ENCODE data around the gene CDHR1. TPM values are rescaled to one million over a fixed set of nuclear protein-coding genes. Genes with fewer than 3 reads are reported as not detected.

Gene CDHR1
- total RNA-seq, 1 donor from 2014 or later = 3.7 TPM

DNA sequence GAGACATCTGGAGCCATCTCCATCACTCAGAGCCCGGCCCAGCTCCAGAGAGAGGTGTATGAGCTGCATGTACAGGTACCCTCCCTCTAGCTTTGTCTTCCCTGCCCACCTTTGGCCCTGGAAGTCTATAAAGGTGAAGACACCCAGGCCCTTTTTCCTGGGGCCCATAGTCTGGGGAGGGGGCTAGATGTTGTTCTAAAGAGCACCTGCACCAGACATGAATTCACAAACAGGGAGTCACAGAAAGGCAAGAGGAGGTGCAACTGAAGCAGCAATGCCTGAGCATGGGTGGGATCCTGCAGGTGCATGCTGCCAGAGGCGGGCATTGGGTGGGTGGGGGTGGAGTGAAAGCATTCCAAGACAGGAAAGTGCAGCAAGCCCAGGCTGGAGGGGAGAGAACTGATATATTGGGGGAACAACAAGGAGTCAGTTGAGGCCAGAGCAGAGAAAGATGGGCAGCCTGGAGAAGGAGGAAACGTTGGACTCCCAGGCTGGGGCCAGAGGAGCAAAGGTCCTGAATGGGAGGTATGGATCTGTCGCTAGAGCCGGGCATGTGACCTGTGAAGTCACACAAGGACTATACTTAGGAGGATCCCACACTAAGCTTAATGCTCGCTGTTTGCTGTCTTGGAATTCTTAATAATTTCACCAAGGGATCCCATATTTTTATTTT, 11.7 kb downstream of the CDHR1 start:
- H3K4me3 Mint-ChIP-seq = no peak overlapping the region
- DNase-seq (no peak), ATAC-seq (ENCODE audit: low read depth) (no peak)
- CTCF ChIA-PET = interaction anchor here (0.6 to 7.1 kb wide), 4 partner anchors 42 to 147 kb away, joined by 3 to 90 read pairs (median 6); no protein-coding TSS in a partner anchor
- no peak overlapping the region for H3K27ac Mint-ChIP-seq
- no peaks in the 10 kb centered on the region for H3K9me3 Mint-ChIP-seq
- intact Hi-C loops (cut with micrococcal nuclease) = loop anchor here (1.0 to 2.0 kb wide), 3 partner anchors 27 to 147 kb away; no protein-coding TSS in a partner anchor
- H3K27me3 Mint-ChIP-seq = peaks cover 13% of the 10 kb centered on the region
- H3K4me1 Mint-ChIP-seq = no peaks in the 10 kb centered on the region
- no peaks in the 10 kb centered on the region for H3K36me3 Mint-ChIP-seq (ENCODE audit: low read depth)
- POLR2A ChIA-PET = no interaction called here
- TF ChIP-seq, protein P1, sequence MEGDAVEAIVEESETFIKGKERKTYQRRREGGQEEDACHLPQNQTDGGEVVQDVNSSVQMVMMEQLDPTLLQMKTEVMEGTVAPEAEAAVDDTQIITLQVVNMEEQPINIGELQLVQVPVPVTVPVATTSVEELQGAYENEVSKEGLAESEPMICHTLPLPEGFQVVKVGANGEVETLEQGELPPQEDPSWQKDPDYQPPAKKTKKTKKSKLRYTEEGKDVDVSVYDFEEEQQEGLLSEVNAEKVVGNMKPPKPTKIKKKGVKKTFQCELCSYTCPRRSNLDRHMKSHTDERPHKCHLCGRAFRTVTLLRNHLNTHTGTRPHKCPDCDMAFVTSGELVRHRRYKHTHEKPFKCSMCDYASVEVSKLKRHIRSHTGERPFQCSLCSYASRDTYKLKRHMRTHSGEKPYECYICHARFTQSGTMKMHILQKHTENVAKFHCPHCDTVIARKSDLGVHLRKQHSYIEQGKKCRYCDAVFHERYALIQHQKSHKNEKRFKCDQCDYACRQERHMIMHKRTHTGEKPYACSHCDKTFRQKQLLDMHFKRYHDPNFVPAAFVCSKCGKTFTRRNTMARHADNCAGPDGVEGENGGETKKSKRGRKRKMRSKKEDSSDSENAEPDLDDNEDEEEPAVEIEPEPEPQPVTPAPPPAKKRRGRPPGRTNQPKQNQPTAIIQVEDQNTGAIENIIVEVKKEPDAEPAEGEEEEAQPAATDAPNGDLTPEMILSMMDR (IDR thresholded peaks at IDR 0.05) = no peak

DNA sequence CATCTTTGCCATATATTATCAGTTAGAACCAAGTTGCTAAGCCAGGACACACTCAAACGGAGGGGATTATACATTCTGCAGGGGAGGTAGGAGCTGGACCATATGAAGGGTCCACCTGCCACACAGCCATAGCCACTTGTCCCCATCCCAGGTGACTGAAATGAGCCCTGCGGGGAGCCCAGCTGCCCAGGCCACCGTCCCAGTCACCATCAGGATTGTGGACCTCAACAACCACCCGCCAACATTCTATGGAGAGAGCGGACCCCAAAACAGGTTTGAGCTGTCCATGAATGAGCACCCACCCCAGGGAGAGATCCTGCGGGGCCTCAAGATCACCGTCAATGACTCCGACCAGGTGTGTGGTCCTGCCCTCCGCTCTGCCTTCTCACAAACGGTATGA, 13.7 kb downstream of the CDHR1 start:
- ChIA-PET POLR2A (no interaction called here), CTCF (interaction anchor here (0.7 to 7.1 kb wide), 5 partner anchors 9 to 81 kb away, joined by 3 to 90 read pairs (median 3); no protein-coding TSS in a partner anchor)
- ATAC-seq (ENCODE audit: low read depth) = no peak
- Mint-ChIP-seq H3K9me3 (no peaks in the 10 kb centered on the region), H3K4me3 (no peak overlapping the region), H3K36me3 (ENCODE audit: low read depth) (no peaks in the 10 kb centered on the region), H3K4me1 (no peaks in the 10 kb centered on the region), H3K27ac (no peak overlapping the region), H3K27me3 (peaks cover 13% of the 10 kb centered on the region)
- TF ChIP-seq, protein P1 (IDR thresholded peaks at IDR 0.05) = no peak
- intact Hi-C loops (cut with micrococcal nuclease) = no loop called here
- no peak for DNase-seq

DNA sequence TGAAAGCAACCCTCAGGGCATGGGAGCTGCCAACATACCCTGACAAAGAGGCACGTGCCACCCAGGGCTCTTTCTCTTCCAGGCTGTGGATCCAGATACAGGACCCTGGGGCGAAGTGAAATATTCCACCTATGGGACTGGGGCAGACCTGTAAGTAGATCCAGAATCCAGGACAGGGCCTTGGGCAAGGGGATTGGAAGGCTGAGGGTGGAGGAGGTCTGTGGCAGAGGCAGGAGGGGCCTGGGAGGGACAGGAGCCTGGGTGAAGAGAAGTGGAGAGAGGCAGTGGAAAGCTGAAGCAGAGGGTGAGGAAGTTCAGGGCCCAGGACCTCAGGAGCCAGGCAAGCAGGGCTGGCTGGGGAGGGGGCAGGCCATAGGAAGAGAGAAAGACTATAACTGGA, 17.2 kb downstream of the CDHR1 start:
- H3K9me3 Mint-ChIP-seq = no peaks in the 10 kb centered on the region
- TF ChIP-seq, protein P1 (IDR thresholded peaks at IDR 0.05) = no peak
- ATAC-seq (ENCODE audit: low read depth) = no peak
- intact Hi-C loops (cut with micrococcal nuclease) = no loop called here
- H3K4me3 Mint-ChIP-seq = no peak overlapping the region
- POLR2A ChIA-PET = no interaction called here
- no peaks in the 10 kb centered on the region for H3K36me3 Mint-ChIP-seq (ENCODE audit: low read depth)
- no peaks in the 10 kb centered on the region for H3K4me1 Mint-ChIP-seq
- DNase-seq = no peak
- no peak overlapping the region for H3K27ac Mint-ChIP-seq
- CTCF ChIA-PET = interaction anchor here (2.1 kb wide), 1 partner anchor 64 kb away, joined by 9 read pairs; no protein-coding TSS in a partner anchor
- H3K27me3 Mint-ChIP-seq = peaks cover 8% of the 10 kb centered on the region

DNA sequence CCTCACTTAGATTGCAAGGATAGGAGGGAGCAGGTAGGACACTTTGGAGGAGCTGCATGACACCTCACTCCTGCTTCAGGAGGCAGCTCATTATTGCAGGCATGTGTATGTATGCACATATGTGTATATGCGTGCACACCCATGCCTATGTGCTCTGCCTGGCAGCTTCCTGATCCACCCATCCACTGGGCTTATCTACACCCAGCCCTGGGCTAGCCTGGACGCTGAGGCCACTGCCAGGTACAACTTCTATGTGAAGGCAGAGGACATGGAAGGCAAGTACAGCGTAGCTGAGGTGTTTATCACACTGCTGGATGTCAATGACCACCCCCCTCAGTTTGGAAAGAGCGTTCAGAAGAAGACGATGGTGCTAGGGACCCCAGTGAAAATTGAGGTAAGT, 17.7 kb downstream of the CDHR1 start:
- ATAC-seq (ENCODE audit: low read depth) (no peak), DNase-seq (no peak)
- H3K4me3 Mint-ChIP-seq = no peak overlapping the region
- POLR2A ChIA-PET = no interaction called here
- CTCF ChIA-PET = interaction anchor here (2.1 kb wide), 1 partner anchor 64 kb away, joined by 9 read pairs; no protein-coding TSS in a partner anchor
- TF ChIP-seq, protein P1 (IDR thresholded peaks at IDR 0.05) = no peak
- H3K36me3 Mint-ChIP-seq (ENCODE audit: low read depth) = no peaks in the 10 kb centered on the region
- no peak overlapping the region for H3K27ac Mint-ChIP-seq
- no peaks in the 10 kb centered on the region for H3K9me3 Mint-ChIP-seq
- intact Hi-C loops (cut with micrococcal nuclease) = no loop called here
- peaks cover 8% of the 10 kb centered on the region for H3K27me3 Mint-ChIP-seq
- H3K4me1 Mint-ChIP-seq = no peaks in the 10 kb centered on the region

- TF ChIP-seq, protein P1 (IDR thresholded peaks at IDR 0.05) = no peak
- Mint-ChIP-seq H3K27ac (no peak overlapping the region), H3K36me3 (ENCODE audit: low read depth) (no peaks in the 10 kb centered on the region), H3K4me1 (no peaks in the 10 kb centered on the region), H3K27me3 (peaks cover 8% of the 10 kb centered on the region), H3K4me3 (no peak overlapping the region), H3K9me3 (no peaks in the 10 kb centered on the region)
- ChIA-PET POLR2A (no interaction called here), CTCF (interaction anchor here (2.1 kb wide), 1 partner anchor 65 kb away, joined by 9 read pairs; no protein-coding TSS in a partner anchor)
- no peak for DNase-seq
- intact Hi-C loops (cut with micrococcal nuclease) = no loop called here
- ATAC-seq (ENCODE audit: low read depth) = no peak
These were observed 18.7 kb downstream of the CDHR1 start for GRCh38 chr10:84213076-84213475.
